HEK293 (cell line): ENCODE measurements around the gene RNF115.

Source experiments
- GFI1B ChIP-seq: fragments of 450-650 bp; formaldehyde crosslinking; IDR thresholded peaks from 2 replicates; pipeline ENCODE4 v1.5.1; 2016; ENCODE audit warnings: missing biosample characterization, missing genetic modification characterization
- KLF10 ChIP-seq: fragments of 450-650 bp; IDR thresholded peaks from 2 replicates; pipeline ENCODE4 v1.5.1; 2018; ENCODE audit warnings: missing biosample characterization, mild to moderate bottlenecking, missing genetic modification characterization
- KLF9 ChIP-seq: fragments of 450-650 bp; formaldehyde crosslinking; IDR thresholded peaks from 2 replicates; pipeline ENCODE4 v1.5.1; 2016; ENCODE audit warnings: missing biosample characterization, missing genetic modification characterization, low read depth
- ZFHX2 ChIP-seq: fragments of 450-650 bp; formaldehyde crosslinking; conservative IDR thresholded peaks from 2 replicates; pipeline ENCODE4 v1.5.1; 2016; ENCODE audit warnings: missing biosample characterization, missing genetic modification characterization
- ZIC2 ChIP-seq: fragments of 450-650 bp; formaldehyde crosslinking; IDR thresholded peaks from 2 replicates; pipeline ENCODE4 v1.5.1; 2016; ENCODE audit warnings: missing biosample characterization, missing genetic modification characterization
- ZNF121 ChIP-seq: fragments of 450-650 bp; formaldehyde crosslinking; IDR thresholded peaks from 2 replicates; pipeline ENCODE4 v1.5.1; 2016; ENCODE audit warnings: missing biosample characterization, missing genetic modification characterization
- ZNF2 ChIP-seq: fragments of 450-650 bp; formaldehyde crosslinking; IDR thresholded peaks from 2 replicates; pipeline ENCODE4 v1.5.1; 2016; ENCODE audit warnings: missing biosample characterization, missing genetic modification characterization
- ZNF394 ChIP-seq: fragments of 450-650 bp; formaldehyde crosslinking; IDR thresholded peaks from 2 replicates; pipeline ENCODE4 v1.5.1; 2016; ENCODE audit warnings: missing biosample characterization, missing genetic modification characterization, mild to moderate bottlenecking, moderate library complexity, borderline replicate concordance
- ZNF404 ChIP-seq: fragments of 450-650 bp; formaldehyde crosslinking; IDR thresholded peaks from 2 replicates; pipeline ENCODE4 v1.5.1; 2017; ENCODE audit warnings: missing biosample characterization, missing genetic modification characterization
- ZNF473 ChIP-seq: fragments of 450-650 bp; formaldehyde crosslinking; IDR thresholded peaks from 2 replicates; pipeline ENCODE4 v1.5.1; 2017; ENCODE audit warnings: missing biosample characterization, missing genetic modification characterization
- ZNF558 ChIP-seq: fragments of 450-650 bp; formaldehyde crosslinking; IDR thresholded peaks from 2 replicates; pipeline ENCODE4 v1.5.1; 2016; ENCODE audit warnings: missing biosample characterization, missing genetic modification characterization
- ZNF600 ChIP-seq: fragments of 450-650 bp; formaldehyde crosslinking; IDR thresholded peaks from 2 replicates; pipeline ENCODE4 v1.5.1; 2016; ENCODE audit warnings: missing biosample characterization, missing genetic modification characterization
- ZNF658 ChIP-seq: fragments of 450-650 bp; formaldehyde crosslinking; IDR thresholded peaks from 2 replicates; pipeline ENCODE4; 2016; ENCODE audit warnings: missing biosample characterization, missing genetic modification characterization
- ZNF777 ChIP-seq: fragments of 450-650 bp; formaldehyde crosslinking; IDR thresholded peaks from 2 replicates; pipeline ENCODE4 v1.5.1; 2017; ENCODE audit warnings: missing biosample characterization, missing genetic modification characterization, borderline replicate concordance
- ZNF785 ChIP-seq: fragments of 450-650 bp; formaldehyde crosslinking; IDR thresholded peaks from 2 replicates; pipeline ENCODE4 v1.5.1; 2016; ENCODE audit warnings: missing biosample characterization, missing genetic modification characterization
- ZSCAN23 ChIP-seq: fragments of 450-650 bp; formaldehyde crosslinking; IDR thresholded peaks from 2 replicates; pipeline ENCODE4 v1.5.1; 2016; ENCODE audit warnings: missing biosample characterization, missing genetic modification characterization
- TF ChIP-seq, protein P1 (sequence below): fragments of 450-650 bp; formaldehyde crosslinking; IDR thresholded peaks from 2 replicates; pipeline ENCODE4 v1.5.1; 2016; ENCODE audit warnings: missing biosample characterization, missing genetic modification characterization
- TF ChIP-seq, protein P2 (sequence below): fragments of 450-650 bp; formaldehyde crosslinking; IDR thresholded peaks from 2 replicates; pipeline ENCODE4 v1.5.1; 2017; ENCODE audit warnings: missing biosample characterization, missing genetic modification characterization
- TF ChIP-seq, protein P3 (sequence below): fragments of 450-650 bp; formaldehyde crosslinking; IDR thresholded peaks from 2 replicates; pipeline ENCODE4 v1.5.1; 2016; ENCODE audit warnings: missing biosample characterization, missing genetic modification characterization, borderline replicate concordance
- TF ChIP-seq, protein P4 (sequence below): fragments of 450-650 bp; formaldehyde crosslinking; IDR thresholded peaks from 2 replicates; pipeline ENCODE4 v1.5.1; 2017; ENCODE audit warnings: missing biosample characterization, missing genetic modification characterization
- TF ChIP-seq, protein P5 (sequence below): fragments of 450-650 bp; formaldehyde crosslinking; IDR thresholded peaks from 2 replicates; pipeline ENCODE4 v1.5.1; 2017; ENCODE audit warnings: missing biosample characterization, mild to moderate bottlenecking, missing genetic modification characterization, moderate library complexity
- TF ChIP-seq, protein P6 (sequence below): fragments of 450-650 bp; formaldehyde crosslinking; IDR thresholded peaks from 2 replicates; pipeline ENCODE4 v1.5.1; 2016; ENCODE audit warnings: missing biosample characterization, missing genetic modification characterization

The RNF115 gene

DNA sequence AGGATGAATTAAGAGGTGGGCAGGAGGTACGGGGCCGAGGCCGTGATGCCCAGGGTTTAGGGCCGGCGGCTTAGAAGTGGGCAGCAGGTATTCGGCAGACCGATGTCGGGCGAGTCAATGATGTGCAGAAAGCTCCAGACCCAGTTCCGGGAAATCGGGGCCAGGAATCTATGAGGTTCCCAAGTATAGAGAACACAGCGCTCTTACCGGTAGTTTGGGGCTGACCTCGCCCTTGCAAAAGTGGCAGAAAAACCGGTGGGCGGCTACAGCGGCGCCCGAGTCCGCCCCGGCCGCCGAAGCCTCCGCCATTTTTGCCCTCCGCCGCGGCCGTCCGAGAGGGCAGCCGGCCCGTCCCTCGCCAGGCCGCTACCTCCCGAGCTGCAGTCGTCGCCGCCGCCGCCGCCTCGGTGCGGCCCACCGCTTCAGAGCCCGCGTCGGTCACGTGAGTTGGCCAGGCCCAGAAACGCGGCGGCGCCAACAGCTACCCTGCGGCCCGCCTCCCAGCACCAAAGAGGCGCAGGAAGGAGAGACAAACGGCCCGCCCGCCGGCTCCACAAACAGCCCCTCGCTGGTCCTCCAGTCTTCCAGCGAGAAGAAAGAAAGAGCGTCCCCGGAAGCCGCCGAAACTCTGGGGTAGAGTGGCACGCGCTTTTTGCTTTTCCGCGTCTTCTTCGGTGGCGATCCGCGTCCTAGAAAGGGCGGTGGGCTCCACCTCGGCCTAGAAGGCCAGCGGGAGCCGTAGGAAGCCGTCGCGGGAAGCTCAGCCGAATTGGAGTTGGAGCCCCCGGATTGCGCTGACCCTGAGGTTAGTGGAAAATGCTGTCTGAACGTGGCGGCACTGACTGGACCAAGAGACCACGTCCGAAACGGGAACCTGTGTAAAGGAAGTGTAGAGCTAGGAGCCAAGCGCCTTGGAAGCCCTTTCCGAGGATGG is at the start of gene RNF115, which contains the start of gene POLR3C (continued):
- TF ChIP-seq ZNF121 (tag by site-specific recombination) (0 out of 2 replicates have a peak, but pooled peaks have one; percentile 36), ZNF658 (tag by site-specific recombination) (no peak), ZNF600 (tag by site-specific recombination) (peak; percentile 27), ZNF558 (tag by site-specific recombination) (peak; percentile 66; the same call in 1 of the 2 replicates), ZNF473 (no peak), ZFHX2 (tag by site-specific recombination) (peak; percentile 54), ZNF777 (tag by site-specific recombination) (peak; percentile 65; the same call in 1 of the 2 replicates), ZNF2 (tag by site-specific recombination) (peak; percentile 74; the same call in 1 of the 2 replicates), KLF9 (peak; percentile 60; the same call in 1 of the 2 replicates), ZNF785 (tag by site-specific recombination) (no peak), ZNF404 (tag by site-specific recombination) (peak; percentile 10; the same call in 1 of the 2 replicates), ZIC2 (peak; percentile 37), ZNF394 (tag by site-specific recombination) (peak; percentile 60; the same call in 1 of the 2 replicates), GFI1B (tag by site-specific recombination) (0 out of 2 replicates have a peak, but pooled peaks have one; percentile 16), ZSCAN23 (tag by site-specific recombination) (peak; percentile 63; the same call in 1 of the 2 replicates), KLF10 (tag by site-specific recombination) (no peak)
- TF ChIP-seq, protein P1, sequence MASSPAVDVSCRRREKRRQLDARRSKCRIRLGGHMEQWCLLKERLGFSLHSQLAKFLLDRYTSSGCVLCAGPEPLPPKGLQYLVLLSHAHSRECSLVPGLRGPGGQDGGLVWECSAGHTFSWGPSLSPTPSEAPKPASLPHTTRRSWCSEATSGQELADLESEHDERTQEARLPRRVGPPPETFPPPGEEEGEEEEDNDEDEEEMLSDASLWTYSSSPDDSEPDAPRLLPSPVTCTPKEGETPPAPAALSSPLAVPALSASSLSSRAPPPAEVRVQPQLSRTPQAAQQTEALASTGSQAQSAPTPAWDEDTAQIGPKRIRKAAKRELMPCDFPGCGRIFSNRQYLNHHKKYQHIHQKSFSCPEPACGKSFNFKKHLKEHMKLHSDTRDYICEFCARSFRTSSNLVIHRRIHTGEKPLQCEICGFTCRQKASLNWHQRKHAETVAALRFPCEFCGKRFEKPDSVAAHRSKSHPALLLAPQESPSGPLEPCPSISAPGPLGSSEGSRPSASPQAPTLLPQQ (tag by site-specific recombination), result peak; percentile 90
- TF ChIP-seq, protein P2, sequence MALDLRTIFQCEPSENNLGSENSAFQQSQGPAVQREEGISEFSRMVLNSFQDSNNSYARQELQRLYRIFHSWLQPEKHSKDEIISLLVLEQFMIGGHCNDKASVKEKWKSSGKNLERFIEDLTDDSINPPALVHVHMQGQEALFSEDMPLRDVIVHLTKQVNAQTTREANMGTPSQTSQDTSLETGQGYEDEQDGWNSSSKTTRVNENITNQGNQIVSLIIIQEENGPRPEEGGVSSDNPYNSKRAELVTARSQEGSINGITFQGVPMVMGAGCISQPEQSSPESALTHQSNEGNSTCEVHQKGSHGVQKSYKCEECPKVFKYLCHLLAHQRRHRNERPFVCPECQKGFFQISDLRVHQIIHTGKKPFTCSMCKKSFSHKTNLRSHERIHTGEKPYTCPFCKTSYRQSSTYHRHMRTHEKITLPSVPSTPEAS, result 0 out of 2 replicates have a peak, but pooled peaks have one; percentile 18
- TF ChIP-seq, protein P3, sequence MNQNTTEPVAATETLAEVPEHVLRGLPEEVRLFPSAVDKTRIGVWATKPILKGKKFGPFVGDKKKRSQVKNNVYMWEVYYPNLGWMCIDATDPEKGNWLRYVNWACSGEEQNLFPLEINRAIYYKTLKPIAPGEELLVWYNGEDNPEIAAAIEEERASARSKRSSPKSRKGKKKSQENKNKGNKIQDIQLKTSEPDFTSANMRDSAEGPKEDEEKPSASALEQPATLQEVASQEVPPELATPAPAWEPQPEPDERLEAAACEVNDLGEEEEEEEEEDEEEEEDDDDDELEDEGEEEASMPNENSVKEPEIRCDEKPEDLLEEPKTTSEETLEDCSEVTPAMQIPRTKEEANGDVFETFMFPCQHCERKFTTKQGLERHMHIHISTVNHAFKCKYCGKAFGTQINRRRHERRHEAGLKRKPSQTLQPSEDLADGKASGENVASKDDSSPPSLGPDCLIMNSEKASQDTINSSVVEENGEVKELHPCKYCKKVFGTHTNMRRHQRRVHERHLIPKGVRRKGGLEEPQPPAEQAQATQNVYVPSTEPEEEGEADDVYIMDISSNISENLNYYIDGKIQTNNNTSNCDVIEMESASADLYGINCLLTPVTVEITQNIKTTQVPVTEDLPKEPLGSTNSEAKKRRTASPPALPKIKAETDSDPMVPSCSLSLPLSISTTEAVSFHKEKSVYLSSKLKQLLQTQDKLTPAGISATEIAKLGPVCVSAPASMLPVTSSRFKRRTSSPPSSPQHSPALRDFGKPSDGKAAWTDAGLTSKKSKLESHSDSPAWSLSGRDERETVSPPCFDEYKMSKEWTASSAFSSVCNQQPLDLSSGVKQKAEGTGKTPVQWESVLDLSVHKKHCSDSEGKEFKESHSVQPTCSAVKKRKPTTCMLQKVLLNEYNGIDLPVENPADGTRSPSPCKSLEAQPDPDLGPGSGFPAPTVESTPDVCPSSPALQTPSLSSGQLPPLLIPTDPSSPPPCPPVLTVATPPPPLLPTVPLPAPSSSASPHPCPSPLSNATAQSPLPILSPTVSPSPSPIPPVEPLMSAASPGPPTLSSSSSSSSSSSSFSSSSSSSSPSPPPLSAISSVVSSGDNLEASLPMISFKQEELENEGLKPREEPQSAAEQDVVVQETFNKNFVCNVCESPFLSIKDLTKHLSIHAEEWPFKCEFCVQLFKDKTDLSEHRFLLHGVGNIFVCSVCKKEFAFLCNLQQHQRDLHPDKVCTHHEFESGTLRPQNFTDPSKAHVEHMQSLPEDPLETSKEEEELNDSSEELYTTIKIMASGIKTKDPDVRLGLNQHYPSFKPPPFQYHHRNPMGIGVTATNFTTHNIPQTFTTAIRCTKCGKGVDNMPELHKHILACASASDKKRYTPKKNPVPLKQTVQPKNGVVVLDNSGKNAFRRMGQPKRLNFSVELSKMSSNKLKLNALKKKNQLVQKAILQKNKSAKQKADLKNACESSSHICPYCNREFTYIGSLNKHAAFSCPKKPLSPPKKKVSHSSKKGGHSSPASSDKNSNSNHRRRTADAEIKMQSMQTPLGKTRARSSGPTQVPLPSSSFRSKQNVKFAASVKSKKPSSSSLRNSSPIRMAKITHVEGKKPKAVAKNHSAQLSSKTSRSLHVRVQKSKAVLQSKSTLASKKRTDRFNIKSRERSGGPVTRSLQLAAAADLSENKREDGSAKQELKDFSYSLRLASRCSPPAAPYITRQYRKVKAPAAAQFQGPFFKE (tag by site-specific recombination), result no peak
- TF ChIP-seq, protein P4, sequence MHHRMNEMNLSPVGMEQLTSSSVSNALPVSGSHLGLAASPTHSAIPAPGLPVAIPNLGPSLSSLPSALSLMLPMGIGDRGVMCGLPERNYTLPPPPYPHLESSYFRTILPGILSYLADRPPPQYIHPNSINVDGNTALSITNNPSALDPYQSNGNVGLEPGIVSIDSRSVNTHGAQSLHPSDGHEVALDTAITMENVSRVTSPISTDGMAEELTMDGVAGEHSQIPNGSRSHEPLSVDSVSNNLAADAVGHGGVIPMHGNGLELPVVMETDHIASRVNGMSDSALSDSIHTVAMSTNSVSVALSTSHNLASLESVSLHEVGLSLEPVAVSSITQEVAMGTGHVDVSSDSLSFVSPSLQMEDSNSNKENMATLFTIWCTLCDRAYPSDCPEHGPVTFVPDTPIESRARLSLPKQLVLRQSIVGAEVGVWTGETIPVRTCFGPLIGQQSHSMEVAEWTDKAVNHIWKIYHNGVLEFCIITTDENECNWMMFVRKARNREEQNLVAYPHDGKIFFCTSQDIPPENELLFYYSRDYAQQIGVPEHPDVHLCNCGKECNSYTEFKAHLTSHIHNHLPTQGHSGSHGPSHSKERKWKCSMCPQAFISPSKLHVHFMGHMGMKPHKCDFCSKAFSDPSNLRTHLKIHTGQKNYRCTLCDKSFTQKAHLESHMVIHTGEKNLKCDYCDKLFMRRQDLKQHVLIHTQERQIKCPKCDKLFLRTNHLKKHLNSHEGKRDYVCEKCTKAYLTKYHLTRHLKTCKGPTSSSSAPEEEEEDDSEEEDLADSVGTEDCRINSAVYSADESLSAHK (tag by site-specific recombination), result peak; percentile 53; the same call in 1 of the 2 replicates
- TF ChIP-seq, protein P5, sequence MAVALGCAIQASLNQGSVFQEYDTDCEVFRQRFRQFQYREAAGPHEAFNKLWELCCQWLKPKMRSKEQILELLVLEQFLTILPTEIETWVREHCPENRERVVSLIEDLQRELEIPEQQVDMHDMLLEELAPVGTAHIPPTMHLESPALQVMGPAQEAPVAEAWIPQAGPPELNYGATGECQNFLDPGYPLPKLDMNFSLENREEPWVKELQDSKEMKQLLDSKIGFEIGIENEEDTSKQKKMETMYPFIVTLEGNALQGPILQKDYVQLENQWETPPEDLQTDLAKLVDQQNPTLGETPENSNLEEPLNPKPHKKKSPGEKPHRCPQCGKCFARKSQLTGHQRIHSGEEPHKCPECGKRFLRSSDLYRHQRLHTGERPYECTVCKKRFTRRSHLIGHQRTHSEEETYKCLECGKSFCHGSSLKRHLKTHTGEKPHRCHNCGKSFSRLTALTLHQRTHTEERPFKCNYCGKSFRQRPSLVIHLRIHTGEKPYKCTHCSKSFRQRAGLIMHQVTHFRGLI (tag by site-specific recombination), result peak; percentile 78; the same call in 1 of the 2 replicates
- TF ChIP-seq, protein P6, sequence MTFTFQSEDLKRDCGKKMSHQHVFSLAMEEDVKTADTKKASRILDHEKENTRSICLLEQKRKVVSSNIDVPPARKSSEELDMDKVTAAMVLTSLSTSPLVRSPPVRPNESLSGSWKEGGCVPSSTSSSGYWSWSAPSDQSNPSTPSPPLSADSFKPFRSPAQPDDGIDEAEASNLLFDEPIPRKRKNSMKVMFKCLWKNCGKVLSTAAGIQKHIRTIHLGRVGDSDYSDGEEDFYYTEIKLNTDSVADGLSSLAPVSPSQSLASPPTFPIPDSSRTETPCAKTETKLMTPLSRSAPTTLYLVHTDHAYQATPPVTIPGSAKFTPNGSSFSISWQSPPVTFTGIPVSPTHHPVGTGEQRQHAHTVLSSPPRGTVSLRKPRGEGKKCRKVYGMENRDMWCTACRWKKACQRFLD (tag by site-specific recombination), result no peak
